Endothelial cell of umbilical vein (primary cell): ENCODE results near the gene C15orf39. TPM values are rescaled to one million over a fixed set of nuclear protein-coding genes. Genes with fewer than 3 reads are reported as not detected.
"Not testable (repeated sequence)": the region's sequence is repeated elsewhere in the genome, so short reads cannot be mapped to it uniquely, and the experiment has no call there.

Experiments used
- BruUV-seq: library from RNA; stranded (reverse); fragments of 400-500 nt; replicated peaks from 2 replicates; lab custom pipeline; 2021; lab: Mats Ljungman, UMichigan
- CTCF ChIA-PET: fragments of 300-600, 350-600 bp; sonication (Branson Sonifier 250); formaldehyde crosslinking; loops from one replicate; lab custom pipeline; 2021; ENCODE audit warnings: antibody characterized with exemption, inconsistent platforms; lab: Charles Lee
- POLR2A ChIA-PET: fragments of 300-600, 350-600 bp; sonication (Branson Sonifier 250); formaldehyde crosslinking; loops from one replicate; lab custom pipeline; 2021; ENCODE audit warnings: antibody characterized with exemption, inconsistent platforms; lab: Charles Lee
- DNase-seq: peaks from one replicate; pipeline ENCODE4 v3.0.0-alpha.2; 2011; ENCODE audit warnings: low read depth, low spot score
- FAIRE-seq: peaks from 2 replicates; lab custom pipeline; 2011; peaks lifted over from hg19 to GRCh38; lab: Jason Lieb, UNC
- H2AFZ ChIP-seq: 2 replicates; pipeline ENCODE4 v1.6.0; 2012; ENCODE audit warnings: low read depth, low read length, control low read depth, inconsistent platforms
- H3K27ac ChIP-seq: 2 replicates; pipeline ENCODE4 v1.5.1; 2011; ENCODE audit warnings: low read depth, mild to moderate bottlenecking, control low read depth, low read length, moderate library complexity; ENCODE audit not compliant: insufficient read depth
- H3K27me3 ChIP-seq, 2 experiments: 2 replicates each; pipeline versions ENCODE4 v1.6.0 to v1.6.1; 2011; ENCODE audit warnings: low read length in 2 of 2, mixed read lengths in 1 of 2; ENCODE audit not compliant: control insufficient read depth in 2 of 2, insufficient read depth in 2 of 2
- H3K36me3 ChIP-seq, 2 experiments: 2 replicates in 1 of 2; 3 replicates in 1 of 2; pipeline ENCODE4 v1.5.1; 2011; ENCODE audit warnings: low read length in 2 of 2, mild to moderate bottlenecking in 1 of 2, moderate library complexity in 1 of 2; ENCODE audit not compliant: control insufficient read depth in 2 of 2, insufficient read depth in 2 of 2; ENCODE audit errors: extremely low read depth in 1 of 2
- H3K4me1 ChIP-seq: 3 replicates; pipeline ENCODE4 v1.5.1; 2011; ENCODE audit warnings: mild to moderate bottlenecking, low read length; ENCODE audit not compliant: control insufficient read depth, insufficient read depth; ENCODE audit errors: extremely low read depth
- H3K4me2 ChIP-seq: 2 replicates; pipeline ENCODE4 v1.6.1; 2011; ENCODE audit warnings: low read length, control low read depth, mixed read lengths; ENCODE audit not compliant: insufficient read depth
- H3K4me3 ChIP-seq, 3 experiments: fragments of 200-600 bp in 1 of 3; sonication (generic), shearing (Covaris generic) in 1 of 3; replicated peaks in 1 of 3; 2 replicates each; pipeline ENCODE4 v1.5.1; 2011 to 2016; ENCODE audit warnings: control low read depth in 3 of 3, low read length in 3 of 3, mild to moderate bottlenecking in 2 of 3, inconsistent platforms in 1 of 3, low read depth in 1 of 3, moderate library complexity in 1 of 3; ENCODE audit not compliant: insufficient read depth in 1 of 3
- H3K79me2 ChIP-seq: 2 replicates; pipeline ENCODE4 v1.6.0; 2012; ENCODE audit warnings: low read length, inconsistent platforms; ENCODE audit not compliant: control insufficient read depth, insufficient read depth
- H3K9ac ChIP-seq: replicated peaks from 2 replicates; pipeline ENCODE3; 2011; ENCODE audit warnings: low read length, control low read depth; ENCODE audit not compliant: insufficient read depth; ENCODE audit errors: extremely low read depth
- H3K9me1 ChIP-seq: replicated peaks from 3 replicates; pipeline ENCODE4 v1.6.0; 2011; ENCODE audit warnings: mild to moderate bottlenecking, low read length; ENCODE audit not compliant: control insufficient read depth, insufficient read depth; ENCODE audit errors: extremely low read depth
- H3K9me3 ChIP-seq: replicated peaks from 2 replicates; pipeline ENCODE4 v1.5.1; 2012; ENCODE audit warnings: low read length, inconsistent platforms; ENCODE audit not compliant: control insufficient read depth, insufficient read depth
- H4K20me1 ChIP-seq: replicated peaks from 2 replicates; pipeline ENCODE3; 2011; ENCODE audit warnings: mild to moderate bottlenecking, low read length; ENCODE audit not compliant: control insufficient read depth, insufficient read depth; ENCODE audit errors: extremely low read depth
- EZH2 ChIP-seq: IDR thresholded peaks from 2 replicates; pipeline ENCODE4 v1.6.1; 2012; ENCODE audit warnings: borderline replicate concordance, low read depth, mild to moderate bottlenecking, moderate library complexity, low read length, inconsistent platforms; ENCODE audit not compliant: severe bottlenecking
- POLR2A ChIP-seq: IDR thresholded peaks from 2 replicates; pipeline ENCODE4 v1.6.1; 2012; ENCODE audit warnings: low read depth, mild to moderate bottlenecking, control low read depth, low read length
- POLR2AphosphoS5 ChIP-seq: IDR thresholded peaks from 2 replicates; pipeline ENCODE4 v1.6.1; 2012; ENCODE audit warnings: low read depth, mild to moderate bottlenecking, control low read depth, low read length, moderate library complexity; ENCODE audit not compliant: insufficient read depth
- dilution Hi-C: fragments of 300-500 bp; cut with MboI; formaldehyde crosslinking; loops from one replicate; pipeline ENCODE4 v1.15.0; 2019; ENCODE audit warnings: low sequenced_read_pairs; ENCODE audit not compliant: extremely low pct_ligation_motif_present
- intact Hi-C: fragments of 100-400 bp; cut with micrococcal nuclease; formaldehyde crosslinking; loops from one replicate; pipeline ENCODE4 v1.10.0; 2022
- polyA plus RNA-seq, 4 experiments: library from polyadenylated mRNA; depleted of rRNA in 3 of 4; stranded (reverse) in 3 of 4; unstranded in 1 of 4; fragments of >200 nt; gene quantifications; 2 replicates each; pipeline versions ENCODE4 v1.2.1 to v1.2.3, GENCODE V29; 2011 to 2012; ENCODE audit warnings: missing spikeins in 1 of 4
- total RNA-seq: library from RNA; stranded (reverse); gene quantifications from 2 replicates; pipeline ENCODE4 v1.2.3, GENCODE V29; 2021
- TF ChIP-seq, protein P1 (sequence below), 2 donors: IDR thresholded peaks; 1 replicate in 1 of 2; 2 replicates in 1 of 2; pipeline ENCODE4 v1.5.1; 2011; ENCODE audit warnings: low read length in 2 of 2, mild to moderate bottlenecking in 2 of 2, moderate library complexity in 2 of 2, control low read depth in 1 of 2, inconsistent platforms in 1 of 2, low read depth in 1 of 2; ENCODE audit not compliant: insufficient read depth in 1 of 2; ENCODE audit errors: extremely low read depth in 1 of 2

C15orf39 gene
- total and polyA plus RNA-seq, 2 donors (not counting 3 experiments of a cell fraction or from before 2014, with no cell fraction given), result 14.8 to 36.1 TPM

DNA sequence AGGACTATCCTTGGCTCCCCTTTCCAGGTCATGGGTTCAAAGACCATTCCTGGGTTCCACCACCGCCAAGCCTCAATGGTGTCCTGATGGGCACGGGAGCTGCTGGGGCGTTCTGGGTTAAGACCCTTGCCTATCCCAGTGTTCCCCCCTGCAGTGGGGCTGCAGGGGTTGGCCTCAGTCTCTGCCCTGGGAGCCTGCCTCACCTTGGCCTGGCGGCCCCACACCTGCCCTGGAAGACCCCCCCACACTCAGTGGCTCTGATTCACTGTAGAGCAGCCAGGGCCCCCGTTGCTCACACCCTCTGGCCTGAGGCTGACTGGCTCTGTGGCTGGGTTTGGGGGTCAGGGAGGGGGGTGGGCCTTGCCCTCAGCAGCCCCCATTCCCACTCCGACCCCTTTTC is 22.0 kb downstream of the C15orf39 start:
- TF ChIP-seq EZH2 (no peak), POLR2AphosphoS5 (no peak)
- Histone ChIP-seq H3K9ac (no peak overlapping the region), H3K4me2 (no peak overlapping the region), H3K4me1 (no peaks in the 10 kb centered on the region), H2AFZ (no peak overlapping the region), H4K20me1 (no peaks in the 10 kb centered on the region), H3K9me3 (no peaks in the 10 kb centered on the region), H3K9me1 (no peaks in the 10 kb centered on the region), H3K27me3 (peaks cover 1 to 3% of the 10 kb centered on the region in 2 experiments), H3K79me2 (no peaks in the 10 kb centered on the region), H3K4me3 (no peak overlapping the region), H3K36me3 (no peaks in the 10 kb centered on the region), H3K27ac (no peak overlapping the region)
- no TSS peak for BruUV-seq
- DNase-seq (no peak), FAIRE-seq (no peak)
- CTCF ChIA-PET, result no interaction called here
- POLR2A ChIA-PET, result no interaction called here
- intact Hi-C loops (no loop called here), dilution Hi-C loops (no loop called here)

DNA sequence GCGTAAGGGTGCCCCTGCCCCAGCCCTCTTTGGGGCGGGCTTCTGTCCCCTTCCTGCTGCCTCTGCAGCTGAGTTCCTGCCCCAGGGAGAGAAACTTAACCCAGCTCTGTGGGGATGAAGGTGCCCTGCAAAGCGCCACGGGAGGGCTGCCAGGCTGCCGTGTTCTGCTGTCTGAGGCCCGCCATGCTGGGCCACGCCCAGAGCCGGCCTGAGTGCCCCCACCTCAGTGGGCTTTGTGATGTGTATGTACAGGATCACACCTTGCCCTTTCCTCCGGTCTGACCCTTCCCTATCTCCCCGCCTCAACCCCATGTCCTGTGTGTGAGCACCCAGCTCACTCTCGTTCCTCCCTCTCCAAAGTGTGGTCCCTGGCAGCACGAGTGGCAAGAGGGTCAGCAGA is 22.6 kb downstream of the C15orf39 start:
- dilution Hi-C loops, result no loop called here
- Histone ChIP-seq H3K4me2 (no peak overlapping the region), H3K36me3 (no peaks in the 10 kb centered on the region), H3K9me3 (no peaks in the 10 kb centered on the region), H4K20me1 (no peaks in the 10 kb centered on the region), H3K4me3 (no peak overlapping the region), H3K27me3 (peaks cover 1 to 3% of the 10 kb centered on the region in 2 experiments), H2AFZ (no peak overlapping the region), H3K9me1 (no peaks in the 10 kb centered on the region), H3K4me1 (no peaks in the 10 kb centered on the region), H3K79me2 (no peaks in the 10 kb centered on the region), H3K9ac (no peak overlapping the region), H3K27ac (no peak overlapping the region)
- FAIRE-seq (no peak), DNase-seq (no peak)
- POLR2A ChIA-PET, result no interaction called here
- CTCF ChIA-PET, result no interaction called here
- BruUV-seq, result no TSS peak
- intact Hi-C loops, result no loop called here
- TF ChIP-seq, protein P1, sequence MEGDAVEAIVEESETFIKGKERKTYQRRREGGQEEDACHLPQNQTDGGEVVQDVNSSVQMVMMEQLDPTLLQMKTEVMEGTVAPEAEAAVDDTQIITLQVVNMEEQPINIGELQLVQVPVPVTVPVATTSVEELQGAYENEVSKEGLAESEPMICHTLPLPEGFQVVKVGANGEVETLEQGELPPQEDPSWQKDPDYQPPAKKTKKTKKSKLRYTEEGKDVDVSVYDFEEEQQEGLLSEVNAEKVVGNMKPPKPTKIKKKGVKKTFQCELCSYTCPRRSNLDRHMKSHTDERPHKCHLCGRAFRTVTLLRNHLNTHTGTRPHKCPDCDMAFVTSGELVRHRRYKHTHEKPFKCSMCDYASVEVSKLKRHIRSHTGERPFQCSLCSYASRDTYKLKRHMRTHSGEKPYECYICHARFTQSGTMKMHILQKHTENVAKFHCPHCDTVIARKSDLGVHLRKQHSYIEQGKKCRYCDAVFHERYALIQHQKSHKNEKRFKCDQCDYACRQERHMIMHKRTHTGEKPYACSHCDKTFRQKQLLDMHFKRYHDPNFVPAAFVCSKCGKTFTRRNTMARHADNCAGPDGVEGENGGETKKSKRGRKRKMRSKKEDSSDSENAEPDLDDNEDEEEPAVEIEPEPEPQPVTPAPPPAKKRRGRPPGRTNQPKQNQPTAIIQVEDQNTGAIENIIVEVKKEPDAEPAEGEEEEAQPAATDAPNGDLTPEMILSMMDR (IDR thresholded peaks at IDR 0.05; ENCODE audit: extremely low read depth in 1 of 2, insufficient read depth in 1 of 2, low read depth in 1 of 2, low read length in 2 of 2), result no peak
- no peak for TF ChIP-seq POLR2A

DNA sequence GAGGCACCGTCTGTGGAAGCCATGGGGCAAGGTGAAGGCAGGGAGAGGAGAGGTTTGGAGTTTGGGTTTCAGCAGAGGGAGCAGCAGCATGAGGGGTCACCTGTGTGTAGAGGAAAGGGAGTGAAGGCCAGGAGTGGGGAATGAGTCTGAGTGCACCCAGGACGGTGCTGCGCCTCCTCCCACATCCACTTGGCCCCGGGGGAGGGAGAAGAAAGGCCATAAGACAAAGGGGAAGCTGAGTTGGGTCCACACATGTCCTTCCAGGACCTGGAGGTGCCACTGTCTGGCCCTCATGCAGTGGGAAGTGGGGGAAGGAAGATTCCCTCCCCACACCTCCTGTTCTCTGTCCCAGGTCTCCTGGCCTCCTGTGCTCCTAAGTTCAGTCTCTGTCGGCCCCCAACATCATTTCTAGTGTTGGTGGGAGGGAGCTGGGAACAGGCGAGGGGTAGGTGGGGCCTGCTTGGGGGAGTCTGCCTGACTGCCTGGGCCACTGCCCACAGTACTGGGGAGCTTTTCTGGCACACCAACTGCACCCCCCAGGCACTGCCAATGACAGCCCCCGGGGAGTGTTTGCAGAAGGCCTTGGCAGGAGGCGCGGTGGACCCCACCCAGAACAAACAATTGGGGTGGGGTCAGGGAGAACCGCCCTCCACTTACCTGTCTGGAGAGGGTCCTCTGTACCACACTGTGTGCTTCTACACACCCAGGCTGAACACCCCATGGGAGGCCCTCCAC is 23.6 kb downstream of the C15orf39 start:
- H3K27me3 ChIP-seq, H2AFZ ChIP-seq, H3K36me3 ChIP-seq, H3K9me3 ChIP-seq, POLR2A ChIA-PET, H3K4me3 ChIP-seq, H4K20me1 ChIP-seq, H3K27ac ChIP-seq, DNase-seq, H3K9ac ChIP-seq, H3K79me2 ChIP-seq, H3K4me1 ChIP-seq, dilution Hi-C loops, BruUV-seq, FAIRE-seq, H3K4me2 ChIP-seq, intact Hi-C loops, H3K9me1 ChIP-seq, CTCF ChIA-PET: not testable (repeated sequence)
